Esophagus squamous epithelium (tissue), 5 donors: Measurements from ENCODE around the gene HOXD9. TPM values are rescaled to one million over a fixed set of nuclear protein-coding genes. Genes with fewer than 3 reads are reported as not detected.
A peak's percentile ranks its signal among the peaks of the same experiment; 100 is the strongest.

Experiments used
- DNase-seq: peaks from one replicate; lab custom pipeline; 2025; lab: John Stamatoyannopoulos, UW
- H3K27ac ChIP-seq, 4 donors: fragments of 200-600 bp; sonication (generic); one replicate each; pipeline ENCODE4 v1.5.1; 2016 to 2019; ENCODE audit warnings: mild to moderate bottlenecking in 1 of 4
- H3K27me3 ChIP-seq, 4 donors: fragments of 200-600 bp; sonication (generic); 1 replicate in 3 of 4; 2 replicates in 1 of 4; pipeline versions ENCODE4 v1.5.1 to v1.6.0; 2017 to 2021; ENCODE audit warnings: antibody characterized with exemption in 1 of 4
- H3K36me3 ChIP-seq, 3 donors: fragments of 200-600 bp; sonication (generic); one replicate each; pipeline ENCODE4 v1.5.1; 2016 to 2019
- H3K4me1 ChIP-seq, 3 donors: fragments of 200-600 bp; sonication (generic); one replicate each; pipeline ENCODE4 v1.5.1; 2017 to 2019
- H3K4me3 ChIP-seq, 4 donors: fragments of 200-600 bp; sonication (generic); 1 replicate in 3 of 4; 2 replicates in 1 of 4; pipeline ENCODE4 v1.5.1; 2016 to 2019; ENCODE audit warnings: mild to moderate bottlenecking in 2 of 4, moderate library complexity in 1 of 4
- H3K9me3 ChIP-seq, 3 donors: fragments of 200-600 bp; sonication (generic); one replicate each; pipeline ENCODE4 v1.5.1; 2016 to 2019
- POLR2A ChIP-seq, 4 donors: fragments of 450-650 bp; IDR thresholded peaks; one replicate each; pipeline ENCODE4 v1.6.1; 2017; ENCODE audit warnings: antibody characterized with exemption in 4 of 4, mild to moderate bottlenecking in 4 of 4, moderate library complexity in 3 of 4
- WGBS, 2 donors: methylation state at CpG; one replicate each; pipeline ENCODE4 v1.1.5; 2018; 5-methylcytosine and 5-hydroxymethylcytosine counted together
- intact Hi-C: fragments of 100-400 bp; cut with DNase I; formaldehyde crosslinking; loops from one replicate; pipeline ENCODE4 v1.15.0; 2022
- total RNA-seq, 4 donors: library from RNA; depleted of rRNA; stranded (reverse); fragments of >200 nt; gene quantifications; one replicate each; pipeline ENCODE4 v1.1.0, GENCODE V29; 2016
- TF ChIP-seq, protein P1 (sequence below), 6 experiments: fragments of 450-650 bp in 4 of 6; fragments of 200-600 bp in 2 of 6; sonication (generic) in 2 of 6; IDR thresholded peaks; one replicate each; pipeline ENCODE4 v1.5.1; 2016 to 2019; ENCODE audit warnings: antibody characterized with exemption in 6 of 6, mild to moderate bottlenecking in 4 of 6, moderate library complexity in 4 of 6
- donor health status: DM: yes; HTN: yes; CAD: no.

HOXD9 gene
- total RNA-seq, 4 donors from 2014 or later, result 0.61 to 3.4 TPM; not detected in 2

DNA sequence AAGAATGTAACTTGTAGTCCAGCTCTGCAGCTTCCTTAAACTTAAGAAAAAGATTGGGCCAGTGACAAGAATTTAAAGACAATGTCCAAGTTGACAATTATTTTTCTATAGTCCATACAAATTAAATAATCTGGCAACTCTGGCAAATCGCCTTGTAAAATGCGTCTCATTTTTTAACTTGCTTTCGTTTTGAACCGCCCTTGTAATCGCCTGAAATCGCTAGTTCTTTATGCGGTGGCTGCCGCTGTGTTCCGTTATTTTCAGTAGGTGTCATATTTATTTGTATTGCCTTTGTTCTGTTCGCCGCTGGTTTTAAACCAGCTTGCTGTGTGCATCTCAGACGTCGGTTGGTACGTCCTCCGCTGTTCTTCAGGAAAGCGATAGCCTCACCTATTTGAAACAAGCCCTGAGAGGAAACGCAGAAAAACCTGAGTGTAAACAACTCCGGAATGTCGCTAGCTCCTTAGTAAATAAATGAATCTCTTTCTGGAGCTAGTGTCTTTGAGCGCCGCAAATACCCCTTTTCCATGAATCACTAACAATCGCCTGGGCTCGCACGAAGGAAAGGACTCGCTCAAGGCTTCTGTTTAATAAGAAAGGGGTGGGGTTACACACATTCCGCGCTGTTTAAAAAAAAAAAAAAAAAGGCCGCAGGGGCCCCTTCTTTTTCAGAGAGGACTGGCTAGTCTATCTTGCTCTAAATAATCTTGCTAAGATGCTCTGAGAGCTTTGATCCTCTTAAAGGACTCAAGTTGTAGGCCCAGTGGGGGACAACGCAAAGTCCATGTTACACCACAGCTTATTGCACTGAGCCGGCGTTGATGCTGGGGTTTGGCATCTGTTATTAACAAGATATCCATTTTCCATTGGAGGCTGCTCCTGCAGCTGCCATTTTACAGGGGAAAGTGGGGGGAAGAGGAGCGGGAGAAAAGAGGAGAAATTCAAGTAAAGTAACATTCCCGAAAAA, 10.0 kb downstream of the HOXD9 start:
- no peak for TF ChIP-seq POLR2A (IDR thresholded peaks at IDR 0.05)
- TF ChIP-seq, protein P1, sequence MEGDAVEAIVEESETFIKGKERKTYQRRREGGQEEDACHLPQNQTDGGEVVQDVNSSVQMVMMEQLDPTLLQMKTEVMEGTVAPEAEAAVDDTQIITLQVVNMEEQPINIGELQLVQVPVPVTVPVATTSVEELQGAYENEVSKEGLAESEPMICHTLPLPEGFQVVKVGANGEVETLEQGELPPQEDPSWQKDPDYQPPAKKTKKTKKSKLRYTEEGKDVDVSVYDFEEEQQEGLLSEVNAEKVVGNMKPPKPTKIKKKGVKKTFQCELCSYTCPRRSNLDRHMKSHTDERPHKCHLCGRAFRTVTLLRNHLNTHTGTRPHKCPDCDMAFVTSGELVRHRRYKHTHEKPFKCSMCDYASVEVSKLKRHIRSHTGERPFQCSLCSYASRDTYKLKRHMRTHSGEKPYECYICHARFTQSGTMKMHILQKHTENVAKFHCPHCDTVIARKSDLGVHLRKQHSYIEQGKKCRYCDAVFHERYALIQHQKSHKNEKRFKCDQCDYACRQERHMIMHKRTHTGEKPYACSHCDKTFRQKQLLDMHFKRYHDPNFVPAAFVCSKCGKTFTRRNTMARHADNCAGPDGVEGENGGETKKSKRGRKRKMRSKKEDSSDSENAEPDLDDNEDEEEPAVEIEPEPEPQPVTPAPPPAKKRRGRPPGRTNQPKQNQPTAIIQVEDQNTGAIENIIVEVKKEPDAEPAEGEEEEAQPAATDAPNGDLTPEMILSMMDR (IDR thresholded peaks at IDR 0.05), result no peak
- H3K27me3 ChIP-seq, result peaks cover 30 to 100% (median 57%) of the 10 kb centered on the region in 4 donors
- intact Hi-C loops, result no loop called here
- WGBS, 2 donors, result 15 to 21% methylated on average over 31 to 33 of the region's 33 CpGs
- DNase-seq, result no peak
- peaks cover 5 to 73% (median 9%) of the 10 kb centered on the region in 3 donors for H3K4me1 ChIP-seq
- peak overlapping the region in 2 of 4 donors; percentile 60 to 86 for H3K27ac ChIP-seq
- H3K9me3 ChIP-seq, result no peaks in the 10 kb centered on the region
- no peaks in the 10 kb centered on the region for H3K36me3 ChIP-seq
- H3K4me3 ChIP-seq, result peak overlapping the region in 3 of 4 donors; percentile 37 to 62 (median 54)

DNA sequence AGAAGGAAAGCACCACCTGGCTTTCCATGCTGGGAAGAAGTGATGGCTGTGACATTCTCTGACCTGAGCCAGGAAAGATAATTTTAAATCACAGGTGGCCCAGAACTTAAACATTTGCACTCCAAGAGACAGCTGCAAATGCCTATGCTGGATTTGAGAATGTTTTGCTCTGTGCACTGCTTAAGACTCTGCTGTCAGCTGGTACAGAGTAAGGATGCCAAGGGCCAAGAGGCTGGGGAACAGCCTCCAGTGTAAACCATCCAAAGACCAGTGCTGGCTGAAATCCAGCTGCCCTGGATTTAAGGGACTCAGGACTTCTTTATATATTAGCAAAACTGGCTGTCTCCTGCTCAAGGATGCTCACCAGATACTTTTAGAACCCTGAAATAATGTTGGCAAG, 10.9 kb downstream of the HOXD9 start:
- H3K4me3 ChIP-seq, result no peak overlapping the region
- no peaks in the 10 kb centered on the region for H3K36me3 ChIP-seq
- DNase-seq, result no peak
- peaks cover 5 to 68% (median 9%) of the 10 kb centered on the region in 3 donors for H3K4me1 ChIP-seq
- H3K27ac ChIP-seq, result peak overlapping the region in 1 of 4 donors; percentile 60
- intact Hi-C loops, result no loop called here
- H3K27me3 ChIP-seq, result peaks cover 28 to 100% (median 56%) of the 10 kb centered on the region in 4 donors
- TF ChIP-seq, protein P1 (IDR thresholded peaks at IDR 0.05), result no peak
- no peak for TF ChIP-seq POLR2A (IDR thresholded peaks at IDR 0.05)
- no peaks in the 10 kb centered on the region for H3K9me3 ChIP-seq

DNA sequence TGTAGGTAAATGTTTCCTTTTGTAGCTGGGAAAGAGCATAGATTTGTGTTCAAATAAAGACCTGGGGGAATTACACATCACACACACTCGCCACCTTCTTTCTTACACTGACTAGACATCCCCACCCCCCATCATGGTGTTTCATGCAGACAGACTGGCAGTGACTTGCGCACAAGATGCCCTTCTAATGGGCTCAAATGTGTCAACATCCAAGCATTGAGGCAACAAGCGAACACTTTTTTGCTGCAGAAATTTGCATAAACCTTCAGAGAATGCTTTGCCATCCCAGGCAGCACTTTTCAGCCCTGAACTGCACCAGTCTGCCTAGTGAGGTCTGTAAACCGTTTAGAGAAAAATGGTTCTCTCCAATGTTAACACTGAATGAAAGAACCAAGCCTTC, 11.5 kb downstream of the HOXD9 start:
- intact Hi-C loops, result no loop called here
- WGBS, 2 donors, result 38 to 48% methylated on average over 4 of the region's 4 CpGs
- Histone ChIP-seq H3K4me1 (peaks cover 5 to 61% (median 9%) of the 10 kb centered on the region in 3 donors), H3K4me3 (no peak overlapping the region), H3K27ac (no peak overlapping the region), H3K9me3 (no peaks in the 10 kb centered on the region), H3K36me3 (no peaks in the 10 kb centered on the region), H3K27me3 (peaks cover 28 to 100% (median 54%) of the 10 kb centered on the region in 4 donors)
- no peak for DNase-seq
- no peak for TF ChIP-seq POLR2A (IDR thresholded peaks at IDR 0.05)

DNA sequence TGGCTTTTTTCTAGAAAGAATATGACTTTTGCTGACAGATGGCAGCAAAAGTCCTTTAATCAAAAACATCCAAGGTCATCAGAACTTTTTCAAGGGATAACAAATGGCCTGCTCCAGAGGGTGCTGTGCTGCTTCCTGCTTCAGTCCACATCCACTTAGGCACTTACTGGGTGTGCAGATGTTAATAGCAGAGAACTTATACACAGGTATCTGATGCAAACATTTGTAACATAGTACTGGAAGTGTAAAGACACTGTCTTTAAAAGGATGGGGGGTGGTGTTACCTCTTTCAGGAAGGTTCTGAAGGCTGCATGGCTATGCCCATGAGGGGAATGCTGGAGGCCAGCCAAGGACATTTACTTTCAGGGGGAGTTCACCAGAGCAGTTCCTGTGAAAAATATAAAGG, 12.5 kb downstream of the HOXD9 start:
- Histone ChIP-seq H3K27me3 (peaks cover 24 to 100% (median 55%) of the 10 kb centered on the region in 4 donors), H3K4me3 (no peak overlapping the region), H3K9me3 (no peaks in the 10 kb centered on the region), H3K27ac (peak overlapping the region in 3 of 4 donors; percentile 66 to 83 (median 82)), H3K4me1 (peaks cover 0 to 58% (median 4%) of the 10 kb centered on the region in 3 donors), H3K36me3 (no peaks in the 10 kb centered on the region)
- intact Hi-C loops, result loop anchor here (5.0 kb wide), 1 partner anchor 422 kb away; no protein-coding TSS in a partner anchor
- no peak for DNase-seq
- TF ChIP-seq, protein P1 (IDR thresholded peaks at IDR 0.05), result no peak
- no peak for TF ChIP-seq POLR2A (IDR thresholded peaks at IDR 0.05)

DNA sequence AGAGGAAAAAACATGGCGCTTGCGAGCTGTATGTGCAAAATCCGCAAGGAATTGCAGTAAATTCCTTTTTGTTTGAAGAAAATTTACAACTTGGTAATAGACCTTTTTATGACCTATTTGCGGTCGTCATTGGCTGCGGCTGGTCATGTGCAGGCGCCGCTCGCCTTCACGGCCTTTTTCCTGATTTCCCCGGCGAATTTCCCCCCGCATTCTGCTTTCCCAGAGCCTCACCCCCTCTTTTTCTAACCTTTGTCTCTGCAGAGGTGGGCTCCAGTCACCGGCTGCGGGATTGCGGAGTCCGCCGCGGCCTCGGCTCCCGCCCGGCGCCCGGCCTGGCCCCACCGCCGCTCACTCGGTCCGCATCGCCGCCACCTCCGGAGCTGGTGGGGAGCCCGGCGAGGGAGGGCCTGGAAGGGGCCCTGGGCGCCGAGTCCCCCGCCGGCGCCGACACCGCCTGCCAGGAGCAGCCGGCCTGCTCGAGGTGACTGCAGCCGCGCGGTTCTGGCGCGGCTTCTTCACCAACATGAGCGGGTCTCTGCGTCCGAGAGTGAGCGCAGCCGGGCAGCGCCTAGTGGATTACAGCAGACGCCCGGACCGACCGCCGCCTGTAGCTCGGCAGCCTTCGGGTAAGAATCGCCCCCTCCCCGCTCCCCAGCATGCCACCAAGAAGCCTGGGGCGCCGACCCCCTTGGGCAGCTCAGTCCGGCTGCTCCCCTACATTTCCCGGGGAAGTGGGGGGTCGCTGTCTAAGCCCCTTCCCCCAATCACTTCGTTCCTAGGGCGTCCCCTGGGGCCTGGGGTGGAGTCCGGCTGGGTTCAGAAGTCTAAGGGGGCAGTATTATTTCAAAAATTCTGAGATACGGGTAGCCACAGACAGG, 14.1 kb downstream of the HOXD9 start:
- Histone ChIP-seq H3K4me3 (peak overlapping the region; percentile 12 to 63 (median 38)), H3K9me3 (no peaks in the 10 kb centered on the region), H3K27ac (peak overlapping the region; percentile 19 to 83 (median 74)), H3K36me3 (no peaks in the 10 kb centered on the region), H3K4me1 (peaks cover 0 to 60% (median 9%) of the 10 kb centered on the region in 3 donors), H3K27me3 (peaks cover 19 to 100% (median 49%) of the 10 kb centered on the region in 4 donors)
- intact Hi-C loops, result loop anchor here (5.0 kb wide), 1 partner anchor 421 kb away; no protein-coding TSS in a partner anchor
- TF ChIP-seq POLR2A (IDR thresholded peaks at IDR 0.05), result no peak
- TF ChIP-seq, protein P1 (IDR thresholded peaks at IDR 0.05), result no peak
- 7 to 10% methylated on average over 15 to 27 of the region's 71 CpGs for WGBS, 2 donors
- DNase-seq, result no peak
